ENCODE results near the gene ZNF160.
"Not testable (repeated sequence)": the region's sequence is repeated elsewhere in the genome, so short reads cannot be mapped to it uniquely, and the experiment has no call there.

The ZNF160 gene

DNA sequence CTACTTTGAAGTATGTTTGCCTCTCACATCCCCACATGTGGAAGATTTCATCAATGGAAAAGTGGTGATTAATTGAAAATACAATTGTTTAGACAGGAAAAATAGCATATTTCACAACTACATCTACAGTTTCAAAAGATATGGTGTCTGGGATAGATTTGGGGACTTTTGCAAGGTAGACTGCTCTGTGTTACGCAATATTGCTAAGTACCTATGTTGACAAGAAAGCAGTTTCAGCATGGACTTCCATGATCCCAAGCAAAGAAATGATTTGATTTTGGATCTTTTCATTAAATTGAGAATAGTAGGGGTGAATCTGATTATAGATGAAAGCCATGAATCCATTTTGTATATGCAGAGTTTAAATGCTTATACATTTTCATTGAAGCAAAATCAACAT is 10.5 kb downstream of the ZNF160 start:
- no peak for DNase-seq (ENCODE audit: low read depth in 2 of 2)

- DNase-seq (ENCODE audit: low read depth in 2 of 2): no peak
These were observed 11.6 kb downstream of the ZNF160 start for GRCh38 chr19:53091413-53092254.

- DNase-seq (ENCODE audit: low read depth in 2 of 2): no peak
These were observed 15.1 kb downstream of the ZNF160 start for GRCh38 chr19:53088091-53088490.

DNA sequence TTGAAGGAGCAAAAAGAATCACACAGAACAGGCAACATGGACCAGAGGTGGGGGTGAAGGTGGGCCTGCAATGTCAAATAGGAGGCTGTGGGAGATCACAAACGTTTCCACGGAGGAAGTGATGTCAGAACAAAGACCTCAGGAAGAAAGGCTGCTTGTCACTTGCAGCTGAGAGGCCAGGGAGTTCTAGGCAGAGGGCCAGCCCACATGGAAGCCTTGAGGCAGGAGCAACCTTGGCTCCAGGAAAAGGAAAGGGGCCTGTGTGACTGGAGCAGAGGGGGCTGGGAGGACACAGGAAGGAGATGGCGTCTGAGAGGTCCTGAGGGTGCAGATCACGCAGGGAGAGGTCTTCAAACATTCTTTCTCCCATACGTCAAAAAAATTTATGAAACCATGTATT is 16.3 kb downstream of the ZNF160 start:
- DNase-seq (ENCODE audit: low read depth in 2 of 2): no peak

DNA sequence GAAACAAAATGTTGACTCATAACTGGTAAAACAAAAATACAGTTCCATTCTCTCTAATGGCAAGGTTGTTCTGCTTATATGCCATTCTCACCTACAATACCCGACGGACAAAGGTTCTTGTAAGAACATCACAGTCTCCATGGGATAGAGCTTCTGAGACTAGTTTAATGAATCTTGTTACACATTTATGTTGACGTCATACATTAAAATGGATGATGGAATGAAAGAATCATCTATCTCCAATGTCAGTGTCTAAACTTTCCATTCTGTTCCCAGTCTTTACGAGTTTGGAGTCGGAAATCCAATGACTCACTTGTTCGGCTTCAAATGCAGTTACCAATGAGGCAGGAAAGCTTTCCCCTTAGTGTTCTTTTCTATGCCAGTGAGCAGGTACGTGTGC is 17.7 kb downstream of the ZNF160 start:
- no peak for DNase-seq (ENCODE audit: low read depth in 2 of 2)

- DNase-seq (ENCODE audit: low read depth in 2 of 2): no peak
These were observed 20.3 kb downstream of the ZNF160 start for GRCh38 chr19:53082929-53083328.

DNA sequence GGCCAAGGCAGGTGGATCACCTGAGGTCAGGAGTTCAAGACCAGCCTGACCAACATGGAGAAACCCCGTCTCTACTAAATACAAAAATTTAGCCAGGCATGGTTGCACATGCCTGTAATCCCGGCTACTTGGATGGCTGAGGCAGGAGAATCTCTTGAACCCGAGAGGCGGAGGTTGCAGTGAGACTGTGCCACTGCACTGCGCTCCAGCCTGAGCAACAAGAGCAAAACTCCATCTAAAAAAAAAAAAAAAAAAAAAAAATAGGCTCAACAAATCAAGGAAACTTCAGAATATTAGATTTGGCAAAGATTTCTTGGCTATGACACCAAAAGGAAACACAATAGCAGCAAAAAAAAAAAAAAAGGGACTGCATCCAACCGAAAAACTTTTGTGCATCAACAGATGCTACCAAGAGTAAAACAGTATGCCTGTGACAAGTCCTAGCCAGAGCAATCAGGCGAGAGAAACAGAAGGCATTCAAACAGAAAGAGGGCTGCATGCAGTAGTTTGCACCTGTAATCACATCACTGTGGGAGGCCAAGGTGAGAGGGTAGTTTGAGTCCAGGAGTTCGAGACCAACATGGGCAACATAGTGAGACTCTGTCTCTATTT is 23.8 kb downstream of the ZNF160 start:
- no peak for DNase-seq (ENCODE audit: low read depth in 2 of 2)

- DNase-seq (ENCODE audit: low read depth in 2 of 2): no peak
These were observed 24.6 kb downstream of the ZNF160 start for GRCh38 chr19:53078668-53079067.

GRCh38 chr19:53076984-53077383 is 26.2 kb downstream of the ZNF160 start:
- no peak for DNase-seq (ENCODE audit: low read depth in 2 of 2)

- no peak for DNase-seq (ENCODE audit: low read depth in 2 of 2)
These were observed 34.4 kb downstream of the ZNF160 start for GRCh38 chr19:53068834-53069233.

GRCh38 chr19:53068199-53068598 is 35.0 kb downstream of the ZNF160 start:
- DNase-seq (ENCODE audit: low read depth in 2 of 2): no peak

DNA sequence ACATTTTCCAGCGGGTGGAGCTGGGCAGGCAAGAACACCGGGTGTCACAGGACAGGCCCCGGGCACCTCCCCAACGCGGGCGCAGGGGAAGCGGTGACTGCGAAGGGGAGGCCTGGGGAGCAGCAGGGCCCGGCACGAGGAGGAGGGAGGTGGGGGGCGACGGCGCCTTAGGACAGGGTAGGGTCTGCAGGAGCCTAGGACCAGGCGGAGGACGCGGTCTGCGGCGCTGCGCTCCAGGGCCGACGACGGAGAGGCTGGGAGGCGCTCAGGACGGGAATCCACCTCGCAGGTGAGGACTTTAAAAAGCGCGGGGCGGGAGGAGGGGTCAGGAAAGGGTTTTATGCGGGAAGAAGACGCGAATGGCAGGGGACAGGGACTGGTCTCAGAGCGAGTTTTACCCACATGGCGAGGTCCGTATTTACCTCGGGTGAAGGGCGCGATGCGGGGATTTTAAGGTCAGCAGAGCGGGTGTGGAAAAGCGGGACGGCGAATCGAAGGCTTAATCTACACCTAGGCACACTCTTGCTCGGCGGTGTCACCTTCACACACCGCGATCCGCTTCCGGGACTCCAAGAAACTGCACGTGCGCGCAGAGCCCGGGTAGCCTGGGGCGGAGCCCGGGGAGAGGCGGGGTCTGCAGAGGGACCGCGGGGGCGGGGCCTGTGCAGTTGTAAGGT is 45.2 kb downstream of the ZNF160 start:
- DNase-seq (ENCODE audit: low read depth in 2 of 2): no peak

GRCh38 chr19:53055117-53055516 is 48.1 kb downstream of the ZNF160 start:
- no peak for DNase-seq (ENCODE audit: low read depth in 2 of 2)

GRCh38 chr19:53047379-53047778 is 55.8 kb downstream of the ZNF160 start:
- no peak for DNase-seq (ENCODE audit: low read depth in 2 of 2)

DNA sequence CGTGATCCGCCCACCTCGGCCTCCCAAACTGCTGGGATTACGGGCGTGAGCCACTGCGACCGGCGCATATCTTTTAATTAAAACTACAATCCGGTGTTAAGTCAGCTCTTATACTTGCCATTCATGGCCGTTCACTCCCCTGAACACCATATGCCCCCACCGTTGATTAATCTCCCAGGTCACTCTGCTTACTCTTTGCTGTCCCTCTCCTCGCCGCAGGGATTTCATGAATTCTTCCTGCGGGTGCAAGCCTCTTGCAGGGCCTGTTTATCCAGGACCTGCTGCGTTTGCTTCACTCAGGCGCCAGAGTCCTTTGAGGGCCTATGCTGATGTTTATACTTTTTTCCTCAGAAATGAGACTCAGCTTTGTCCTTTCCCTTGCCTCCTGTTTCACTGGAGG is 57.7 kb downstream of the ZNF160 start:
- no peak for DNase-seq (ENCODE audit: low read depth in 2 of 2)

DNA sequence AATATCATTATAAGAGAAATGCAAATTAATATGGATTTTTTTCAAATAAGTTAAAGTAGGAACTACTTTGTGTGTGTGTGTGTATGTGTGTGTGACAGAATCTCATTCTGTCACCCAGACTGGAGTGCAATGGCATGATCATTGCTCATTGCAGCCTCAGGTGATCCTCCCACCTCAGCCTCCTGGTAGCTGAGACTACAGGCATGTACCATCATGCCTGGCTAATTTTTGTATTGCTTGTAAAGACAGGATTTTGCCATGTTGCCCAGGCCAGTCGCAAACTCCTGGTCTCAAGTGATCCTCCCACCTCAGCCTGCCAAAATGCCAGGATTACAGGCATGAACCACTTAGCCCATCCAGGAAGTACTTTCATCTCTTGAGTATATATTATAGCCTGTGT is 61.9 kb downstream of the ZNF160 start:
- no peak for DNase-seq (ENCODE audit: low read depth in 2 of 2)

- DNase-seq (ENCODE audit: low read depth in 2 of 2): no peak
These were observed 65.8 kb downstream of the ZNF160 start for GRCh38 chr19:53037101-53038097.

DNA sequence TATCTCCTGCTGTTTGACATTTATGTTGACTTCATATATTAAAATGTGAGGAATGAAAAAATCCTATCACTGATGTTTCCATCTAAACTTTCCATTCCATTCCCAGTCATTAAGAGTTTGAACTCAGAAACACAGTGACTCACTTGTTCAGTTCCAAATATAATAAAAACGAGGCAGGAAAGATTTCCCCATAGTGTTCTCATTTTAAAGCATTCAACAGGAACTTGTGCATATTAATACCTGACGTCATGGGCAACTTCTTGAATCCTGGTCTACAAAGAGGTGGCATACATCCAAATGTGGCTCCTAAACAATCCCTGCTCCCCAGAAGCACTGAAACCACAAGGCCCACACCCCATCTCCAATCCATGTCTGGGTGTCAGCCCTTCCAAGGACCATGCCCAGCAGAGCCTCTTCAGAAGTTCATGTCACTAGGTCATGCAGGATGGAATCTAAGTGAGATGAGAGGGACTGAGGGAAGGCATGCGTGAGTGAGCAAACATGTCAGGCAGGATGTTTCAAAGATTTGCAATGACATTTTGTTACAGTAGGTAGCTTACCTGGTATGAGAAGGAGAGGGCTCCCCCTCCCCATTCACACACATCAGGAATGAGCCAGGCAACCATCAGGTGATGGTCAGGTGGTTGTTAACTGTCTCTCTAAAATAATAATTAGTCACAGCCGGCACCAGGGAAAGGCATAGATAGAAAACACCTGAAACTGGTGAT is 68.1 kb downstream of the ZNF160 start:
- no peak for DNase-seq (ENCODE audit: low read depth in 2 of 2)

- no peak for DNase-seq (ENCODE audit: low read depth in 2 of 2)
These were observed 69.2 kb downstream of the ZNF160 start for GRCh38 chr19:53034054-53034453.

DNA sequence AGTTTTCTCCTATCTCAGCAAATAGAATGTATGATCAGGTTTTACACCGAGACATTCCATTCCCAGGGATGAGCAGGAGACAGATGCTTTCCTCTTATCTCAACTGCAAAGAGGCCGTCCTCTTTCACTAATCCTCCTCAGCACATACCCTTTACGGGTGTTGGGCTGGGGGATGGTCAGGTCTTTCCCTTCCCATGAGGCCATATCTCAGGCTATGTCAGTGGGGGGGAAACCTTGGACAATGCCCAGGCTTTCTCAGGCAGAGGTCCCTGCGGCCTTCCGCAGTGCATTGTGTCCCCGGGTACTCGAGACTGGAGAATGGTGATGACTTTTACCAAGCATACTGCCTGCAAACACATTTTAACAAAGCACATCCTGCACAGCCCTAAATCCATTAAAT is 74.9 kb downstream of the ZNF160 start:
- not testable (repeated sequence) for DNase-seq (ENCODE audit: low read depth in 2 of 2)

GRCh38 chr19:53019684-53020083 is 83.5 kb downstream of the ZNF160 start:
- DNase-seq (ENCODE audit: low read depth in 2 of 2): no peak
